ENCODE measurements around the gene TMEM201. TPM values are rescaled to one million over a fixed set of nuclear protein-coding genes. Genes with fewer than 3 reads are reported as not detected.

Gene TMEM201
- total RNA-seq, 1 donor from 2014 or later, result 12.0 TPM

- no peaks in the 10 kb centered on the region for H3K4me1 ChIP-seq
- peaks cover 0 to 23% of the 10 kb centered on the region in 2 donors for H3K36me3 ChIP-seq
- H3K9me3 ChIP-seq, result no peaks in the 10 kb centered on the region
- no peak for DNase-seq (ENCODE audit: extremely low spot score in 2 of 2)
- no peaks in the 10 kb centered on the region for H3K27me3 ChIP-seq
- intact Hi-C loops (cut with DNase I), result no loop called here
- H3K27ac ChIP-seq, result no peak overlapping the region
- H3K4me3 ChIP-seq, result no peak overlapping the region
- TF ChIP-seq POLR2AphosphoS5 (IDR thresholded peaks at IDR 0.05; ENCODE audit: insufficient read depth in 1 of 2, low read depth in 1 of 2), result no peak
- no peak for TF ChIP-seq POLR2A (IDR thresholded peaks at IDR 0.05)
- TF ChIP-seq CTCF (IDR thresholded peaks at IDR 0.05), result no peak
Measured at GRCh38 chr1:9600861-9601834, 12.4 kb downstream of the TMEM201 start.

GRCh38 chr1:9601942-9602793 is 13.5 kb downstream of the TMEM201 start:
- intact Hi-C loops (cut with DNase I), result no loop called here
- no peak overlapping the region for H3K27ac ChIP-seq
- H3K4me1 ChIP-seq, result no peaks in the 10 kb centered on the region
- peaks cover 0 to 23% of the 10 kb centered on the region in 2 donors for H3K36me3 ChIP-seq
- TF ChIP-seq POLR2A (IDR thresholded peaks at IDR 0.05) (no peak), CTCF (IDR thresholded peaks at IDR 0.05) (no peak), POLR2AphosphoS5 (IDR thresholded peaks at IDR 0.05; ENCODE audit: insufficient read depth in 1 of 2, low read depth in 1 of 2) (no peak)
- no peaks in the 10 kb centered on the region for H3K27me3 ChIP-seq
- no peak for DNase-seq (ENCODE audit: extremely low spot score in 2 of 2)
- no peaks in the 10 kb centered on the region for H3K9me3 ChIP-seq
- no peak overlapping the region for H3K4me3 ChIP-seq

GRCh38 chr1:9602794-9603167 is 14.1 kb downstream of the TMEM201 start:
- H3K27ac ChIP-seq, result no peak overlapping the region
- H3K9me3 ChIP-seq, result no peaks in the 10 kb centered on the region
- intact Hi-C loops (cut with DNase I), result no loop called here
- no peaks in the 10 kb centered on the region for H3K4me1 ChIP-seq
- no peak overlapping the region for H3K4me3 ChIP-seq
- H3K27me3 ChIP-seq, result no peaks in the 10 kb centered on the region
- no peak for TF ChIP-seq POLR2AphosphoS5 (IDR thresholded peaks at IDR 0.05; ENCODE audit: insufficient read depth in 1 of 2, low read depth in 1 of 2)
- DNase-seq (ENCODE audit: extremely low spot score in 2 of 2), result no peak
- H3K36me3 ChIP-seq, result peaks cover 0 to 23% of the 10 kb centered on the region in 2 donors

GRCh38 chr1:9603307-9603706 is 14.6 kb downstream of the TMEM201 start:
- Histone ChIP-seq H3K9me3 (no peaks in the 10 kb centered on the region), H3K27me3 (no peaks in the 10 kb centered on the region), H3K27ac (no peak overlapping the region), H3K4me3 (no peak overlapping the region), H3K4me1 (no peaks in the 10 kb centered on the region), H3K36me3 (peaks cover 0 to 19% of the 10 kb centered on the region in 2 donors)
- TF ChIP-seq CTCF (IDR thresholded peaks at IDR 0.05) (no peak), POLR2AphosphoS5 (IDR thresholded peaks at IDR 0.05; ENCODE audit: insufficient read depth in 1 of 2, low read depth in 1 of 2) (no peak), POLR2A (IDR thresholded peaks at IDR 0.05) (no peak)
- intact Hi-C loops (cut with DNase I), result no loop called here
- DNase-seq (ENCODE audit: extremely low spot score in 2 of 2), result no peak
